GM12872 (cell line): ENCODE results near the gene BCLAF3.

ENCODE experiments used
- TF ChIP-seq, protein P1 (sequence below): IDR thresholded peaks from 3 replicates; pipeline ENCODE4 v1.5.1; 2011; ENCODE audit warnings: low read depth, mild to moderate bottlenecking, low read length, moderate library complexity; ENCODE audit not compliant: insufficient read depth

BCLAF3 gene

DNA sequence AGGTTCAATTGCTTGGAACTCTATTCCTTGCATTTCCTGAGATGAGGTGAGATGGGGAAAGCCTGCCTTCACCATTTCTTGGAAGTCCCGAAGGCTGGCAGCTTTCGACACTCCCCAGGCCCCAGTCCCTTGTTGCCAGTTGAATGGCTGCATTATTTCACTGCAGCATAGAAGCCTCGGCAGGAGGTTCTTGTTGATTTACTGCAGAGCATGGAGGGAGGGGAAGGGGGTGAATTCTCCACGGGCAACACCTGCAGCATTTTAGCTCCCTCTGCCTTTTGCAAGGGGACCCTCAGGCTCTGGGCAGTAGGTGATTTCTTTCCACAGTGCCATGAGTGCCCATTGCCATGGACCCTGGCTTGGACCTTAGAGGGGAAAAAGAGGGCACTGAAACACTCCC is 10.7 kb upstream of the BCLAF3 start:
- TF ChIP-seq, protein P1, sequence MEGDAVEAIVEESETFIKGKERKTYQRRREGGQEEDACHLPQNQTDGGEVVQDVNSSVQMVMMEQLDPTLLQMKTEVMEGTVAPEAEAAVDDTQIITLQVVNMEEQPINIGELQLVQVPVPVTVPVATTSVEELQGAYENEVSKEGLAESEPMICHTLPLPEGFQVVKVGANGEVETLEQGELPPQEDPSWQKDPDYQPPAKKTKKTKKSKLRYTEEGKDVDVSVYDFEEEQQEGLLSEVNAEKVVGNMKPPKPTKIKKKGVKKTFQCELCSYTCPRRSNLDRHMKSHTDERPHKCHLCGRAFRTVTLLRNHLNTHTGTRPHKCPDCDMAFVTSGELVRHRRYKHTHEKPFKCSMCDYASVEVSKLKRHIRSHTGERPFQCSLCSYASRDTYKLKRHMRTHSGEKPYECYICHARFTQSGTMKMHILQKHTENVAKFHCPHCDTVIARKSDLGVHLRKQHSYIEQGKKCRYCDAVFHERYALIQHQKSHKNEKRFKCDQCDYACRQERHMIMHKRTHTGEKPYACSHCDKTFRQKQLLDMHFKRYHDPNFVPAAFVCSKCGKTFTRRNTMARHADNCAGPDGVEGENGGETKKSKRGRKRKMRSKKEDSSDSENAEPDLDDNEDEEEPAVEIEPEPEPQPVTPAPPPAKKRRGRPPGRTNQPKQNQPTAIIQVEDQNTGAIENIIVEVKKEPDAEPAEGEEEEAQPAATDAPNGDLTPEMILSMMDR = no peak

DNA sequence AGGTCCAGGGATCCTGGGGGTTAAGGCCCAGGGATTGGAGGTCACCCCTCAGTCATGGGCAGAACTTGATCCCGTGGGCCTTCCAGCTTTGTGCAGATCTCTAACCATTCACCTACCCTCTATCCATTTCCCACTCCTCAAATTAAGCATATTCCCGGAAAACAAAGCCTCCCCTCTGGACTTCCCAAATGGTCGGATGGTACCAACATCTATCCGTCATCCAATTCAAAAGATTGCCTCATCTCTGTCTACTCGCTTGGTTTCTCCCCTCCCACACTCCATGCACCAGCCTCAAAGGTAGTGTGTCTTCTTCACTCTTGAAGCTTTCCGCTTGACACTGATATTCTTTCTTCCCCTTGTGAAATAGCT is 473 bp upstream of the BCLAF3 start:
- TF ChIP-seq, protein P1 = no peak

DNA sequence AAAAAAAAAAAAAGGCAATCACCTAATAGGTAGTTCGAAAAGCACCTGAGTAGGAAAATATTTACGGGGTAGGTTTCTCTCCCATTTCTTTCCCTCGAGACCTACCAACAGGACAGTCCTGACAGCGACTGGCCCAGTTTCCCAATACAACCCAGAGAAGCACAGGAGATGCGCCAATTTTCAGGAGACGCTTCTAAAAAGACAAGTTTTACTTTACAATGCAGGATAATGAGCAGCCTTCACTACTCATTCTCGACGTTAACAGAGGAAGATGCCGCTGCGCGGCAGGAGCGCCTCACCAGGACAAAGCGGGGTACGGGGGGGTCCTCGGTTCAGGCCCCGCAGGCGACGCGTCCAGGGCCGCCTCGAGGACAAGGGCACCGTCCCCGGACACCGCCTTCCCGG is 708 bp downstream of the BCLAF3 start:
- TF ChIP-seq, protein P1 = no peak; the same call in 2 of the 3 replicates

DNA sequence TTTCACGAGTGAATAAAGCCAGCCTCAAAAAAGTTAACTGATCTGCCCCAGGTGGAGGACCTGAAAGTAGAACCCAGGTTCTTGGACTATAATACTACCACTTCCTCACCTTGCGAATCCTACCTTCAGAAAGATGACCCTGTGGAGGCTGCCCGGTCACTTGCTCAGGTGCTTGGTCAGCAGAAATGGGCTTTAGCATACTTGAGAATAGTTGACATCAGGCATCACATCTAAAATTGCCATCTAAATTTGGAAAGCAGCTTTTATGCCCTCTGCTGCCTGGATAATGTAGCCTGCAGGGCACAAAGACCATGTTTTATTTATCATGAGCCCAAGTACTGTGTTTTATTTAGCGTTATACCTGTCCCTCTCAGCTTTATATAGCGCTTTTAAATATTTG is 3.0 kb downstream of the BCLAF3 start:
- TF ChIP-seq, protein P1 = no peak

GRCh38 chrX:19986531-19986930 is 4.3 kb downstream of the BCLAF3 start:
- TF ChIP-seq, protein P1 = no peak

GRCh38 chrX:19981947-19982346 is 8.9 kb downstream of the BCLAF3 start:
- TF ChIP-seq, protein P1 = no peak

DNA sequence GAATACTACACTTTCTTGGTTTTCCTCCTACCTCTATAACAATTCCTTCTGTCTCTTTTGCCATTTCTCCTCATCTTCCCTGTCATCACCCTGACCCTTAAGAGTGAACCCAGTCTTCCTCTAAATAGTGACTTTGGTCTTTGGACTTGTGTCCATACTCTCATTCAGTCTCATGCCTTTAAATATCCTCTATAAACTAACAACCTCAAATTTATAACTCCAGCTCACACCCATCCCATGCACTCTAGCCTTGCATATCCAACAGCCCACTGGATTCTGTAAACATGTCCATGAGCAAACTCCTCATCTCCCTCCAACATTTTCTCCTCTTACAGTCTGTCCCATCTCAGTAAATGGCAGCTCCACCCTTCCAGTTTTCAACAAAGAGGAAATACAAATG is 15.0 kb downstream of the BCLAF3 start:
- TF ChIP-seq, protein P1 = no peak

DNA sequence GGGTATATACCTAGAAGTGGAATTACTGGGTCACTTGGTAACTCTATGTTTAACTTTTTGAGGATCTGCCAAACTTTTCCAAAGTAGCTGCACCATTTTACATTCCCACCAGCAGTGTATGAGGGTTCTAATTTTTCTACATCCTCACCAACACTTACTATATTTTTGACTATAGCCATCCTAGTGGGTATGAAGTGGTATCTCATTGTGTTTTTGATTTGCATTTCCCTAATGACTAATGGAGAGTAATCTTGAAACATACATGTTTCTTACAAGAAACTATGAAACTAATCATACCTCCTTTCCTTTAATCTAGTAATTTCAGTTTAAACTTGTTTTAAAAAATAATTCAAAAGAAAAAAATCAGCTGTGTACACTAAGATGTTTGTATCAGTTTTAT is 17.9 kb downstream of the BCLAF3 start:
- TF ChIP-seq, protein P1 = no peak
